Dendritic cell treated with granulocyte-macrophage colony-stimulating factor and Interleukin-4, amounts not matched to agents 40 ng/mL and 50 ng/mL, for 4 days (primary cell): ENCODE measurements around the gene MINDY3.
"Not testable (repeated sequence)": the region's sequence is repeated elsewhere in the genome, so short reads cannot be mapped to it uniquely, and the experiment has no call there.

Experiments used
- H3K27ac Mint-ChIP-seq: one replicate; pipeline ENCODE4 v1.8.0; 2022; ENCODE audit warnings: mild to moderate bottlenecking, mixed read lengths
- H3K27me3 Mint-ChIP-seq: one replicate; pipeline ENCODE4 v1.8.0; 2022; ENCODE audit warnings: mild to moderate bottlenecking, mixed read lengths
- H3K36me3 Mint-ChIP-seq: one replicate; pipeline ENCODE4 v1.8.0; 2022; ENCODE audit warnings: low read depth, mixed read lengths
- H3K4me1 Mint-ChIP-seq: one replicate; pipeline ENCODE4 v1.8.0; 2022; ENCODE audit warnings: low read depth, mixed read lengths
- H3K4me3 Mint-ChIP-seq: one replicate; pipeline ENCODE4 v1.8.0; 2022; ENCODE audit warnings: mild to moderate bottlenecking, moderate library complexity, mixed read lengths
- H3K9me3 Mint-ChIP-seq: one replicate; pipeline ENCODE4 v1.8.0; 2022; ENCODE audit warnings: mixed read lengths
- intact Hi-C: fragments of 100-400 bp; cut with micrococcal nuclease; formaldehyde crosslinking; loops from one replicate; pipeline ENCODE4 v1.15.0; 2022

Gene MINDY3

DNA sequence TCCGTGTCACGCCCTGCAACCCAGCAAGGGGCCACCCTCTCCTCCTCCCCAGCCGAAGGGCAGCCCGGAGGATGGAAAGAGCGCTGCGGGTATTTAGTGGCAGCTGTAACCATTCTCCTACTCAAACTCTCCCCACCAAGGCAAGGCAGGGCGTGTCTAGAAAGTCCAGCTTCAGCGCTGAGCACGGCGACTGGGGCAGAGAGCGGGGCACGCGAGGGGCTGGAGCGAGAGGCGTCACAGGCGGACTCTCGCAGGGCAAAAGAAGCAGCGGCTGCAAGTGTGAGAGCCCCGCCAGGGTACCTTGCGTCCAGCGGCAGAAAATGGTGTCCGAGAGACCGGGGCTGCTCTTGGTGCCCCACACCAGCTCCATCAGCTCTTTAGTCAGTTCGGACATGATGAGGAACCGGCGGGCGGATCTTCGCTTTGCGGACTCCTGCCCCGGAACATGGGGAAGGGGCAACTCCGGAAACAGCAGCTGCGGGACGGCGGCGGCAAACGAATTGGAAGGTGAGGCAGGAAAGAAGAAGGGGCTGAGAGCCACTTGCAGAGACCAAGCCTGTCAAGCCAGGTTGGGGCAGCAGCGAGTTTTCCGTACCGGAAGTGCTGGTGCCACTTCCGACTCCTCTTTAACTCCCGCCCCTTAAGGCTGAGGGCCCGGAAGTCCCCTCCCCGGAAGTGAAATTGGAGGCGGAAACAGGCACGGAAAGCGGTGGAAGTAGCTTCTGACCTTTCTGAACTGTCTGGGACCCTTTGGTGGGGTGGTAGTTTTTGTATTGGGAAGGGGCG is at the start of gene MINDY3:
TSS of gene MINDY3 (minus strand) at position 602 of the 786 bp plus-strand sequence. CDS start at position 394, 208 bp downstream.
- peak within 1 kb of the TSS; percentile 100 for H3K4me3 Mint-ChIP-seq
- H3K27ac Mint-ChIP-seq, result peak within 1 kb of the TSS; percentile 94
- H3K27me3 Mint-ChIP-seq, result peaks cover 14% of the 10 kb centered on the region
- intact Hi-C loops, result loop anchor here (5.0 kb wide), 2 partner anchors 577 to 1787 kb away; partner anchors contain the start of gene PTER
- peaks cover 26% of the 10 kb centered on the region for H3K4me1 Mint-ChIP-seq
- H3K36me3 Mint-ChIP-seq, result peaks cover 14% of the 10 kb centered on the region
- H3K9me3 Mint-ChIP-seq, result no peaks in the 10 kb centered on the region

DNA sequence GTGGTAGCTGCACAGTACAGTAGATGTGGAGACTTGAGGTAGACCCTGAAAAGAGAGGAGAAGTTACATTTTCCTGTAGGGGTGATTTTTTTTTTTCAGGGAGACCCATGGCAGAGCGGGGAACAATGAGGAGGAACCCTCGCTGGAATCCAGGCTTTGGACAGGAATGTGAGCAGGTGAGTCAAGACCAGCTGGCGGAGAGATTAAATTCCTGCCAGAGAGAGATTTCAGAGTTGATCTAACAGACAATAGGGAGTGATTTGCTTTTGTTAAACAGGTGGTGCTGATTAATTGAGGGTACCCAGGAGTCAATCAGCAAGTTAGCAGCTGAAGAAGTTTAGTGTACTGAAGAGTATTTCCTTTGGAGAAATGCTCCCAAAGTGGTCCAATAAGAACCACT is 41.6 kb upstream of the MINDY3 start:
- H3K4me1 Mint-ChIP-seq, result no peaks in the 10 kb centered on the region
- H3K27ac Mint-ChIP-seq, result no peak overlapping the region
- no peaks in the 10 kb centered on the region for H3K36me3 Mint-ChIP-seq
- H3K27me3 Mint-ChIP-seq, result peaks cover 10% of the 10 kb centered on the region
- intact Hi-C loops, result loop anchor here (1.0 to 2.0 kb wide), 2 partner anchors 875 to 907 kb away; no protein-coding TSS in a partner anchor
- H3K9me3 Mint-ChIP-seq, result no peaks in the 10 kb centered on the region
- H3K4me3 Mint-ChIP-seq, result no peak overlapping the region

DNA sequence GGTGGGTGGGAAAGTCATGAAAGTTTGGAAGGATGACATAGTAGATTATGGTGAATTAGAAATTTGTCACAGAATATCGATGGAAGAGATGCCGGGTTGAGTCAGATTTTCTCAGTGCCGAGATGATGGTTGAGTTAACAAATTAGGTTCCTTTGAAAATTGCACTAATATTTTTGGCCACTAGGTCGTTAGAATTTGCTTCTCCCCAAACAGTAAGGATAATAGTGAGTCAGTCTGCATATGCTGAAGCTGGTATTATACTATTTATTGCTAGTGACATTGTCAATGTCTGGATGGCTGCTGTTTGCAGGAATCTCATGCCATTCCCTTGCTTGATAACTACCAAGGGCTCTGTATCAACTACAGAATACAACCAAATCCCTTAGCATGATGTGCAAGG is 37.7 kb upstream of the MINDY3 start:
- H3K36me3 Mint-ChIP-seq, result no peaks in the 10 kb centered on the region
- no peak overlapping the region for H3K27ac Mint-ChIP-seq
- intact Hi-C loops, result no loop called here
- H3K27me3 Mint-ChIP-seq, result peaks cover 16% of the 10 kb centered on the region
- no peaks in the 10 kb centered on the region for H3K4me1 Mint-ChIP-seq
- no peak overlapping the region for H3K4me3 Mint-ChIP-seq
- H3K9me3 Mint-ChIP-seq, result no peaks in the 10 kb centered on the region

DNA sequence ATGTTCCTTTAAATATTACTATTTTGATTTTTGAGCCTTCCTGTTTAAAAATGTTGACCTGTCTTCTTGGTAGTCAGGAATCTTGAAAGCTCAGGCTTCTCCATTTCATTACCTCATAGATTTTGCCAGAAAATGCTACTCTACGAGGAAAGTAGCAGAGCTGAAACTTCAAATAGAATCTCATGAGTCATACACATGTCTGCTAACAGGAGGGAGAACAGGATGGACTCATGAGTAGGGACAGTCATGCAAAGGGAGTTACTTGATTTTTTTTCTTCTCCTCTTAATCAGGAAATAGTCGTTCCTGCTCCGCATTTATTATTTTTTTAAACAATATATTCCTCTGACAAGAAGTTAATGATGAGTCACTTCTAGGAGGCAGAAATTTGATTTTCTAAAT is 37.0 kb upstream of the MINDY3 start:
- Mint-ChIP-seq H3K4me3 (no peak overlapping the region), H3K9me3 (no peaks in the 10 kb centered on the region), H3K27me3 (peaks cover 19% of the 10 kb centered on the region), H3K36me3 (no peaks in the 10 kb centered on the region), H3K4me1 (no peaks in the 10 kb centered on the region), H3K27ac (no peak overlapping the region)
- intact Hi-C loops, result no loop called here

DNA sequence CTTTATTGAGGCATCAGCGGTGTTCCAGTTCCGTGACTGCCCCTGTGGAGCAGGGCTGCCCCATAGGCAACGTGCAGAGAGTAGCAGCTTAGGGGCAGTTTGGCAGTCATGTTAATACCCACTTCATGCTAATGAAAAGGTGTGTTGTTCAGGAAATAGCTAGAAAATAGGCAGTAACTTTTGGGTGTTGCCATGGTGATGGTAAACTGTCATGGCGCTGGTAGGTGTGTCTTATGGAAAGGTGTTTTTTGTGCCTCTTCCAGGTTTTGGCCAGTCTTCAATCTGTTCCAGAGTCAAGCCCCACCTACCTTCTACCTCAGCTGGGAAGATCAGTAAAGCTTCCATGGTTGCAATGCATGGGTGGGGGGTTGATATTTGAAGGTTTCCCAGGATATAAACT is 36.3 kb upstream of the MINDY3 start:
- H3K4me1 Mint-ChIP-seq, result no peaks in the 10 kb centered on the region
- peaks cover 17% of the 10 kb centered on the region for H3K27me3 Mint-ChIP-seq
- H3K36me3 Mint-ChIP-seq, result no peaks in the 10 kb centered on the region
- no peak overlapping the region for H3K4me3 Mint-ChIP-seq
- no peak overlapping the region for H3K27ac Mint-ChIP-seq
- intact Hi-C loops, result no loop called here
- no peaks in the 10 kb centered on the region for H3K9me3 Mint-ChIP-seq

DNA sequence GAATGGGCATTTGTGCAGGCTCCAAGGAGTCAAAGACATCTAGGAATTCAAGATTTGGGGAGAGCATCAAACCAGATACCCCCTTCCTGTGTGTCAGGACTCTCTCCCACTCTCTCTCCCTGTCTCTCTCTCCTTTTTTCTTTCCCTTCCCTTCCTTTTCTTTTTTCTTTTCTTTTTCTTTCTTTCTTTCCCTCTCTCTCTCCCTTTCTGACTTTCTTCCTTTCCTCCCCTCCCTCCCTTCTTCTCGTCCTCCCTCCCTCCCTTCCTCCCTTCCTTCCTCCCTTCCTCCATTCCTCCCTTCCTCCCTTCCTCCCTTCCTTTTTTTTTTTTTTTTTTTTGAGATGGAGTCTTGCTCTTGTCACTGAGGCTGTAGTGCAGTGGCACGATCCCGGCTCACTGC is 24.1 kb upstream of the MINDY3 start:
- Mint-ChIP-seq H3K27me3 (peaks cover 4% of the 10 kb centered on the region), H3K4me1 (no peaks in the 10 kb centered on the region), H3K9me3 (no peaks in the 10 kb centered on the region), H3K27ac (no peak overlapping the region), H3K36me3 (no peaks in the 10 kb centered on the region), H3K4me3 (no peak overlapping the region)
- intact Hi-C loops, result no loop called here

DNA sequence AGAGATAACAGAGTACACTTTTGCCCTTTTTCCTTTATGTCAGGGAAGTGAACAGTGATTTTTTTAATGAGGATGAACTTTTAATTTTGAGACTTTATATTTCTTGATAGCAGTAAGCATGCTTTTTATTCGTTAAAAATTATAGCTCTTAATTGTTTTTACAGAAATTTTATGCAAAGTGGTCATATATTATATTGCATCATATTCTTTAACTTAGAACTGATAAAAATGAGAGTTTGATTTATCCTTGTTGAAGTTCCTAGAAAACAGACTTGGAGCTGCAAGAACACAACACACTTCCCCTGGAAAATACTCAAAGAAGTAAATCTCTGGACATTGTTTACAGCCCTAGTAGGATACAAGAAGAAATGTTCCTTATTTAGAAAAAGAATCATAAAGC is 21.2 kb upstream of the MINDY3 start:
- H3K27ac Mint-ChIP-seq, result no peak overlapping the region
- H3K27me3 Mint-ChIP-seq, result peaks cover 3% of the 10 kb centered on the region
- intact Hi-C loops, result no loop called here
- H3K4me3 Mint-ChIP-seq, result no peak overlapping the region
- no peaks in the 10 kb centered on the region for H3K36me3 Mint-ChIP-seq
- no peaks in the 10 kb centered on the region for H3K9me3 Mint-ChIP-seq
- H3K4me1 Mint-ChIP-seq, result no peaks in the 10 kb centered on the region

DNA sequence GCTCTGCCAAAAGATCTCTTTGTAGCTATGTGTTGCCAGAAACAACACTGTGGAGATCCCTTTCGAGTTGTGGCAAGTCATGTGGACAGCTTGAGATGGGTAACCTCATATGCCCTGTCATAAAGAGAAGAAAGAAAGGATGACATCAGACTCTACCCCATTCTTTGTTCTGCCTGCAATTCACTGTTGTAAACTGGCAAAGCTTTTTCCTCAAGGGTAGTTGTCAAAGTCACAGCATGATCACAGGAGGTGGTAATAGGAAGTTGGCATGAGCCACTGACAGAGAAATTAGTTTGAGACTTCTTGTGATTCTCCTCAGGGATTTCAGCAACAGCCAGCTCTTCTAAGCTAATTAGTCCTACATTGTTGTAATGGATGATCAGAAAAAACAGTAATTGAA is 19.4 kb upstream of the MINDY3 start:
- Mint-ChIP-seq H3K36me3 (no peaks in the 10 kb centered on the region), H3K4me3 (no peak overlapping the region), H3K9me3 (no peaks in the 10 kb centered on the region), H3K27me3 (peaks cover 11% of the 10 kb centered on the region), H3K27ac (no peak overlapping the region), H3K4me1 (no peaks in the 10 kb centered on the region)
- intact Hi-C loops, result no loop called here

DNA sequence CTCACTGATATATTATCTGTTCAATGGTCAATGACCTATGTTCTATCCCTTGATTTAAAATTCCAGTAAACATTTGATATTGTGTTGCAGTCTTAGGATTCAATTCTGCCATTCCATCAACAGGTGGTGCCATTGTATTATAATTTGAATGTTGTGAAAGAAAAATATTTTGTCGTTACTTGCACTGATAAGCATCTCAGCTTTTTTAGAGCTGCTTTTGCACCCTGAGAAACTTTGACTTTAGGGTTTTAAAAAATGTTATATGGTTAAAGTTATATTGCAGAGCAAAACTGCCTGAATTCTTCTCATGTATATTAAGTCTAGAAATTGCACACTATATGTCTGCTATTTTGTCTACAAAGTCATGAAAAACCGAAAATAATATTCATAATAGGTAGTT is 18.8 kb upstream of the MINDY3 start:
- no peaks in the 10 kb centered on the region for H3K36me3 Mint-ChIP-seq
- no peak overlapping the region for H3K27ac Mint-ChIP-seq
- no peaks in the 10 kb centered on the region for H3K9me3 Mint-ChIP-seq
- intact Hi-C loops, result no loop called here
- H3K4me3 Mint-ChIP-seq, result no peak overlapping the region
- no peaks in the 10 kb centered on the region for H3K4me1 Mint-ChIP-seq
- H3K27me3 Mint-ChIP-seq, result peaks cover 10% of the 10 kb centered on the region

DNA sequence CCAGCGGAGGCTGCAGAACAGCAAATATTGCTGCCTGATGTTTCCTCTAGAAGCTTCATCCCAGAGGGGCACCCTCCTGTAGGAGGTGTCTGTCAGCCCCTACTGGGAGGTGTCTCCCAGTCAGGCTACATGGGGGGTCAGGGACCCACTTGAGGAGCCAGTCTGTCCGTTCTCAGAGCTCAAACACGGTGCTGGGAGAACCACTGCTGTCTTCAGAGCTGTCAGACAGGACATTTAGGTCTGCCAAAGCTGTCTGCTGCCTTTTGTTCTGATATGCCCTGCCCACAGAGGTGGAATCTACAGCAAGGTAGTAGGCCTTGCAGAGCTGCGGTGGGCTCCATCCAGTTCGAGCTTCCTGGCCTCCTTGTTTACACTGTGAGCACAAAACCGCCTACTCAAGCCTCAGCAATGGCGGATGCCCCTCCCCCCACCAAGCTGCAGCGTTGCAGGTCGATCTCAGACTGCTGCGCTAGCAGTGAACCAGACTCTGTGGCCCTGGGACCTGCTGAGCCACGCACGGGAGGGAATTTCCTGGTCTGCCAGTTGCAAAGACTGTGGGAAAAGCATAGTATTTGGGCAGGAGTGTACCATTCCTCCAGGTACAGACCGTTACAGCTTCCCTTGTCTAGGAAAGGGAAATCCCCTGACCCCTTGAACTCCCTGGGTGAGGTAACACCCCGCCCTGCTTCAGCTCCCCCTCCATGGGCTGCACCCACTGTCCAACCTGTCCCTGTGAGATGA is 17.7 kb upstream of the MINDY3 start:
- H3K27me3 Mint-ChIP-seq, result peaks cover 14% of the 10 kb centered on the region
- no peak overlapping the region for H3K4me3 Mint-ChIP-seq
- H3K9me3 Mint-ChIP-seq, result no peaks in the 10 kb centered on the region
- intact Hi-C loops, result no loop called here
- no peaks in the 10 kb centered on the region for H3K36me3 Mint-ChIP-seq
- no peak overlapping the region for H3K27ac Mint-ChIP-seq
- no peaks in the 10 kb centered on the region for H3K4me1 Mint-ChIP-seq

DNA sequence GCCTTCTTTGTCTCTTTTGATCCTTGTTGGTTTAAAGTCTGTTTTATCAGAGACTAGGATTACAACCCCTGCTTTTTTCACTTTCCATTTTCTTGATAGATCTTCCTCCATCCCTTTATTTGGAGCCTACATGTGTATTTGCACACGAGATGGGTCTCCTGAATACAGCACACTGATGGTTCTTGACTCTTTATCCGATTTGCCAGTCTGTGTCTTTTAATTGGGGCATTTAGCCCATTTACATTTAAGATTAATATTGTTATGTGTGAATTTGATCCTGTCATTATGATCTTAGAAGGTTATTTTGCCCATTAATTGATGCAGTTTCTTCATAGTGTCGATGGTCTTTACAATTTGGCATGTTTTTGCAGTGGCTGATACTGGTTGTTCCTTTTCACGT is 16.0 kb upstream of the MINDY3 start:
- H3K36me3 Mint-ChIP-seq, H3K27ac Mint-ChIP-seq, H3K9me3 Mint-ChIP-seq, H3K4me3 Mint-ChIP-seq, H3K4me1 Mint-ChIP-seq, intact Hi-C loops: not testable (repeated sequence)
- peaks cover 18% of the 10 kb centered on the region for H3K27me3 Mint-ChIP-seq

DNA sequence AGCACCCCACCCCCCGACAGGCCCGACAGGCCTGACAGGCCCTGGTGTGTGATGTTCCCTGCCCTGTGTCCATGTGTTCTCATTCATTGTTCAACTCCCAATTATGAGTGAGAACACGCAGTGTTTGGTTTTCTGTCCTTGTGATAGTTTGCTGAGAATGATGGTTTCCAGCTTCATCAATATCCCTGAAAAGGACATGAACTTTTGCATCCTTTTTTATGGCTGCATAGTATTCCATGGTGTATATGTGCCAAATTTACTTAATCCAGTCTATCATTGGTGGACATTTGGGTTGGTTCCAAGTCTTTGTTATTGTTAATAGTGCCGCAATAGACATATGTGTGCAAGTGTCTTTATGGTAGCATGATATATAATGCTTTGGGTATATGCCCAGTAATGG is 12.3 kb upstream of the MINDY3 start:
- H3K4me3 Mint-ChIP-seq, H3K36me3 Mint-ChIP-seq, H3K9me3 Mint-ChIP-seq, intact Hi-C loops, H3K4me1 Mint-ChIP-seq, H3K27ac Mint-ChIP-seq: not testable (repeated sequence)
- peaks cover 36% of the 10 kb centered on the region for H3K27me3 Mint-ChIP-seq

DNA sequence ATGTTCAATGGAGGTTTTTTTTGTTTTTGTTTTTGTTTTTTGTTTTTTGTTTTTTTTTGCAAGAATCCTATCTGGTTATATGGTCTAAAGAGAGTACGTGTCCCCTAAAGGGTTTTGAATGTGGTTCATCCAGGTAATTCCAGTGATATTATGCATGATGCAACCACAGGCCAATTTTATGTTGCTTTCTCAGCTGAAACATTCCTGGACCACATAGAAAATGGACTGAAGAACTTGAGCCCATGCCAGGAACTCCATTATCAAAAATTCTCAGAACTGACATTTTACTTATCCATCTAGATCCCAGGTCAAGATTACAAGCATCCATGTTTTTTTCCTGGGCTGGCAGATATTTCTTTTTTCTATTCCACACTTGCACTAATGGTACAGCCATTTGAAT is 11.5 kb upstream of the MINDY3 start:
- Mint-ChIP-seq H3K4me1 (no peaks in the 10 kb centered on the region), H3K27me3 (peaks cover 39% of the 10 kb centered on the region)
- intact Hi-C loops, result no loop called here

DNA sequence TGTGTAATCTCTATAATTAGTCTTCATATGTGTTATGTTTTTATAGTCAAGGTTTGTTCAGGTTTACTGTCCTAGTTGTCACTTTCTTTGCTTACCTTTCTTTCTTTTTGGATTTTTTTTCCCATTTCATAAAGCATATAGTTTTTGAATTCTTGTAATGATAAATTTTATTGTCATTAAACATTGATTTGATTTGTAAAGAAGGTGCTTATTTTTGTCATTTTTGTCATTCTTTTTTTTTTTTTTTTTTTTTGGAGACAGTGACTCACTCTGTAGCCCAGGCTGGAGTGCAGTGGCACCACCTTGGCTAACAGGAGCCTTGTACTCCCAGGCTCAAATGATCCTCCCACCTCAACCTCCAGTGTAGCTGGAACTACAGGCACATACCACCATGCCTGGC is 9.6 kb upstream of the MINDY3 start:
- H3K4me3 Mint-ChIP-seq, result no peak overlapping the region
- H3K9me3 Mint-ChIP-seq, result no peaks in the 10 kb centered on the region
- H3K27me3 Mint-ChIP-seq, result peaks cover 42% of the 10 kb centered on the region
- no peaks in the 10 kb centered on the region for H3K36me3 Mint-ChIP-seq
- H3K27ac Mint-ChIP-seq, result no peak overlapping the region
- H3K4me1 Mint-ChIP-seq, result no peaks in the 10 kb centered on the region
- intact Hi-C loops, result no loop called here

More for the DNA sequence above, 11.5 kb upstream of the MINDY3 start:
- no peak overlapping the region for H3K27ac Mint-ChIP-seq
- H3K9me3 Mint-ChIP-seq, result no peaks in the 10 kb centered on the region
- H3K36me3 Mint-ChIP-seq, result no peaks in the 10 kb centered on the region
- H3K4me3 Mint-ChIP-seq, result no peak overlapping the region
